Motor neuron (in vitro differentiated cells): Measurements from ENCODE around the gene SLC12A3. TPM values are rescaled to one million over a fixed set of nuclear protein-coding genes. Genes with fewer than 3 reads are reported as not detected.
"Not testable (repeated sequence)": the region's sequence is repeated elsewhere in the genome, so short reads cannot be mapped to it uniquely, and the experiment has no call there.

Source experiments
- ATAC-seq, 8 experiments: fragments of 200-7000 bp; cut with Tn5 transposase; replicated peaks in 6 of 8; 2 replicates each; pipeline ENCODE4 v1.8.0; 2021; ENCODE audit warnings: mild to moderate bottlenecking in 8 of 8, moderate library complexity in 8 of 8
- H3K27ac ChIP-seq, 2 donors: fragments of 250-450 bp; sonication (Bioruptor Pico); 2 replicates each; pipeline ENCODE4 v1.9.0; 2021; ENCODE audit warnings: antibody characterized with exemption in 2 of 2, mild to moderate bottlenecking in 2 of 2, moderate library complexity in 1 of 2
- H3K4me1 ChIP-seq, 2 donors: fragments of 250-450 bp; sonication (Bioruptor Pico); replicated peaks in 1 of 2; 2 replicates each; pipeline ENCODE4 v1.6.1; 2021; ENCODE audit warnings: antibody characterized with exemption in 2 of 2, mild to moderate bottlenecking in 2 of 2, moderate library complexity in 1 of 2
- H3K4me3 ChIP-seq, 5 donors: fragments of 250-450 bp; sonication (Bioruptor Pico); 2 replicates each; pipeline ENCODE4 v1.9.0; 2021; ENCODE audit warnings: antibody characterized with exemption in 5 of 5, mild to moderate bottlenecking in 5 of 5, moderate library complexity in 4 of 5
- WGBS, 10 experiments: fragments of 450-650 bp; shearing (Covaris generic); methylation state at CpG; one replicate each; pipeline ENCODE4 v1.0.0; 2022; 5-methylcytosine and 5-hydroxymethylcytosine counted together
- in situ Hi-C, 9 experiments: fragments of 400-800 bp; cut with MboI; loops; one replicate each; pipeline ENCODE4 v1.15.0; 2021; ENCODE audit warnings: low sequenced_read_pairs in 9 of 9, low pct_unique_long_range_greater_than_20kb in 2 of 9; ENCODE audit not compliant: unreplicated experiment in 9 of 9
- total RNA-seq, 8 experiments: library from RNA; unstranded; fragments of 300-600 nt; gene quantifications; 2 replicates each; pipeline versions ENCODE4 v1.2.3 to v1.2.4, GENCODE V29; 2022

Gene SLC12A3
- total RNA-seq, 8 experiments from 2014 or later, result 0.05 to 0.81 (median 0.35) TPM; not detected in 3

GRCh38 chr16:56876048-56876447 lies 11.0 kb downstream of the SLC12A3 start:
- H3K4me3 ChIP-seq, result no peak overlapping the region
- H3K27ac ChIP-seq, result no peak overlapping the region
- in situ Hi-C loops, result no loop called here
- peaks cover 0 to 4% of the 10 kb centered on the region in 2 donors for H3K4me1 ChIP-seq
- ATAC-seq, result no peak
- WGBS, 10 experiments, result 0 to 100% (median 83%) methylated on average over 1 to 3 of the region's 4 CpGs; no CpG with 5 or more reads in 3 of the 10 experiments

DNA sequence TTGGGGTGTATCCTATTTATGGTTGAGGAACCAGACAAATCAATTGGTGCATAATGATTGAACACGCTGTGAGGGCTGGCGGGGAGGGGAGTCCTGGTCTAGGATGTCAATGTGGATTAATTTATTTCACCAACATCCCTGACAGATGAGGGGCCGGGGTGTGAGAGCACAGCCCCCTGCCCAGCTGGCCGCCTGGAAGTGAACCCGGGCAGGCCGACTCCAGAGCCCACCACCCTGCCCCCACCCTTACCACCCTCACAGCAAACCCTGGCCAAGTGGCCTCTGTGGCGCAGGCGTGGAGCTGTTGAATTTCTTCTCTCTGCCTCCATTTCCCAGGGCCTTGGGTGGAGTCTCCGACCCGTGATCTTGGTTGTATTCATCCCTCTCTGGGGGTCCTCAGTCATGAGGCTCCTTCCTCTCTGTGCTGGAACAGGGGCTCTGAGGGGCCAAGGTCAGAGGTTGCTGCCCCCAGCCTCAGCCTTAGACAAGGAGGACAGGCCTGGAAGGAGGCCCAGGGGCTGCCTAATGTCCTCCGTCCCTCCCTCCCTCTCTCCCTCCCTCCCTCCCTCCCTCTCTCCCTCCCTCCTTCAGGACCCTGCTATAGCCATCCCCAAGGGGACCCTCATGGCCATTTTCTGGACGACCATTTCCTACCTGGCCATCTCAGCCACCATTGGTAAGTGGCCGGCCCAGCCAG lies 12.6 kb downstream of the SLC12A3 start:
- WGBS, 10 experiments, result 66 to 100% (median 85%) methylated on average over 1 to 4 of the region's 13 CpGs; no CpG with 5 or more reads in 2 of the 10 experiments
- in situ Hi-C loops, result no loop called here
- H3K4me1 ChIP-seq, result no peaks in the 10 kb centered on the region

GRCh38 chr16:56878282-56878854 lies 13.4 kb downstream of the SLC12A3 start:
- 80 to 100% (median 92%) methylated on average over 1 to 6 of the region's 8 CpGs; no CpG with 5 or more reads in 3 of the 10 experiments for WGBS, 10 experiments

More for the DNA sequence above, 12.6 kb downstream of the SLC12A3 start:
- no peak overlapping the region for H3K27ac ChIP-seq
- no peak overlapping the region for H3K4me3 ChIP-seq
- no peak for ATAC-seq

GRCh38 chr16:56879276-56879675 lies 14.3 kb downstream of the SLC12A3 start:
- in situ Hi-C loops, result no loop called here

More at GRCh38 chr16:56878282-56878854, 13.4 kb downstream of the SLC12A3 start:
- in situ Hi-C loops, result no loop called here
- Histone ChIP-seq H3K4me3 (no peak overlapping the region), H3K27ac (no peak overlapping the region), H3K4me1 (no peaks in the 10 kb centered on the region)
- ATAC-seq, result no peak

DNA sequence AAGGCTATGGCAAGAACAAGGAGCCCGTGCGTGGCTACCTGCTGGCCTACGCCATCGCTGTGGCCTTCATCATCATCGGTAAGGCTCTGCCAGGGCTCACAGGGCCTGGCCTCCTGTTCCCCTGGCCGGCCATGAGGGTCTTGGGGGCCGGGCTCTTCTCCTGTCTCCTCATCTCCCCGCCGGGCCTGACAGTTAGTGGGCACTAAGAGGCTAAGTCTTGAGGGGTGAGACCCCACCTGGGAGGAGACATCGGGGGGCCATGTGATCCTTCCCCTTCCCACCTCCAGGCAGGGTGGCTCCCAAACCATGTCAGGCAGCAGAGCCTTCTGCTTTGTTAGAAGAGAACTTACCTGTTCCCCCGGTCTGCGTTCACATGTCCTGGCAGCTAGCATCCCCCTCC lies 15.2 kb downstream of the SLC12A3 start:
- in situ Hi-C loops, result no loop called here
- H3K4me1 ChIP-seq, result no peaks in the 10 kb centered on the region
- ATAC-seq, result no peak
- H3K27ac ChIP-seq, result no peak overlapping the region
- no peak overlapping the region for H3K4me3 ChIP-seq
- 62 to 100% (median 77%) methylated on average over 1 to 8 of the region's 12 CpGs; no CpG with 5 or more reads in 5 of the 10 experiments for WGBS, 10 experiments

More at GRCh38 chr16:56879276-56879675, 14.3 kb downstream of the SLC12A3 start:
- Histone ChIP-seq H3K4me3 (no peak overlapping the region), H3K27ac (no peak overlapping the region), H3K4me1 (no peaks in the 10 kb centered on the region)
- ATAC-seq, result no peak
- WGBS, 10 experiments, result 80 to 90% (median 83%) methylated on average over 1 to 4 of the region's 9 CpGs; no CpG with 5 or more reads in 7 of the 10 experiments

GRCh38 chr16:56880685-56881084 lies 15.7 kb downstream of the SLC12A3 start:
- Histone ChIP-seq H3K4me3 (no peak overlapping the region), H3K27ac (no peak overlapping the region), H3K4me1 (no peaks in the 10 kb centered on the region)
- in situ Hi-C loops, result no loop called here
- ATAC-seq, result no peak
- WGBS, 10 experiments, result 74 to 84% (median 83%) methylated on average over 1 to 3 of the region's 4 CpGs; no CpG with 5 or more reads in 6 of the 10 experiments

DNA sequence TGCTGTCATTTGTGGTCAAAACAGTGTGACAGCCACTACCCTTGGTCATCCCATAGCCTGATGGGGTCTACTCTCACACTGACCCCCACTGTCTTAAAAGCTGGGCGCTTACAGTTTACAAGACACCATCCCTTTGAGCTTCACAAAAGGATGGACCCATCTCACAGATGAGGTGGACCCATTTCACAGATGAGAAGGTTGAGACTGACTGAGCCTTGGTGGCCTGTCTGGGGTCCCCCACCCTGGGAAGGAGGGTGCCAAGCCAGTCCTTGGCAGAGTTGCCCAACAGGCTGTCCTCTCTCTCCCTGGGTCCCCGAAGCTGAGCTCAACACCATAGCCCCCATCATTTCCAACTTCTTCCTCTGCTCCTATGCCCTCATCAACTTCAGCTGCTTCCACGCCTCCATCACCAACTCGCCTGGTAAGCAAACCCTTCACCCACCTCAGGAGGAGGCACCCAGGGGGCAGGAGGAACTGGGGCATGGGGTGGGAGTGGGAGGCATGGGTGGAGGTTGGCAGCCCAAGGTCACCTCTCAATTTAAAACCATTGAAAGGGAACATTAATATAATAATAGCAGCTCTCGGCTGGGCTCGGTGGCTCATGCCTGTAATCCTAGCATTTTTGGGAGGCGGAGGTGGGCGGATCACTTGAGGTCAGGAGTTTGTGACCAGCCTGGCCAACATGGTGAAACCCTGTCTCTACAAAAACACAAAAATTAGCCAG lies 17.2 kb downstream of the SLC12A3 start:
- in situ Hi-C loops, result no loop called here
- 49 to 80% (median 55%) methylated on average over 1 to 4 of the region's 8 CpGs; no CpG with 5 or more reads in 6 of the 10 experiments for WGBS, 10 experiments

GRCh38 chr16:56883586-56883985 lies 18.6 kb downstream of the SLC12A3 start:
- in situ Hi-C loops, result no loop called here
- no peak overlapping the region for H3K4me3 ChIP-seq
- WGBS, 10 experiments, result 80% methylated on average over 1 of the region's 2 CpGs; no CpG with 5 or more reads in 9 of the 10 experiments
- H3K4me1 ChIP-seq, result no peaks in the 10 kb centered on the region
- ATAC-seq, result no peak
- H3K27ac ChIP-seq, result no peak overlapping the region

More for the DNA sequence above, 17.2 kb downstream of the SLC12A3 start:
- Histone ChIP-seq H3K27ac (no peak overlapping the region), H3K4me1 (no peaks in the 10 kb centered on the region), H3K4me3 (no peak overlapping the region)
- no peak for ATAC-seq

DNA sequence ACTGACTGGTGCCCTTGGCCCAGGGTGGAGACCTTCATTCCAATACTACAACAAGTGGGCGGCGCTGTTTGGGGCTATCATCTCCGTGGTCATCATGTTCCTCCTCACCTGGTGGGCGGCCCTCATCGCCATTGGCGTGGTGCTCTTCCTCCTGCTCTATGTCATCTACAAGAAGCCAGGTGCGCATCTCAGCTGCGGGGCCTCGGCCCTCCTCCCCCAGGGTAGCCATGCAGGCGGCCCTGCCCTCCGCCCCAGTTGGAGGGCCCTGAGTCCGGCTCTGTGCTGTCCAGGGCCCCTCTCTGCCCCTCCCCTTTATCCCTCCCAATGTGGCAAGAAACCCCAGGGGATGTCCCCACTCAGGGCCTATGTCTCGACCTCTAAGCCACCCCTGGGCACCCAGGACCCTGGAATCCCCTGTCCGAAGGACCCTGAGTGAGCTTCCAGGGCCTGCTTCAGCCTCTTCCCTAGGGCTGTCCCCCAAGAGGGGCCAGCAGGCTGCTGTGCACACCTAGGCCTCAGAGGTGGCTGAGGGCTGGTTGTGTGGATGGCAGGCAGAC lies 19.1 kb downstream of the SLC12A3 start:
- Histone ChIP-seq H3K27ac (no peak overlapping the region), H3K4me1 (no peaks in the 10 kb centered on the region), H3K4me3 (no peak overlapping the region)
- no peak for ATAC-seq
- in situ Hi-C loops, result no loop called here
- 95 to 100% methylated on average over 1 to 4 of the region's 14 CpGs; no CpG with 5 or more reads in 8 of the 10 experiments for WGBS, 10 experiments

DNA sequence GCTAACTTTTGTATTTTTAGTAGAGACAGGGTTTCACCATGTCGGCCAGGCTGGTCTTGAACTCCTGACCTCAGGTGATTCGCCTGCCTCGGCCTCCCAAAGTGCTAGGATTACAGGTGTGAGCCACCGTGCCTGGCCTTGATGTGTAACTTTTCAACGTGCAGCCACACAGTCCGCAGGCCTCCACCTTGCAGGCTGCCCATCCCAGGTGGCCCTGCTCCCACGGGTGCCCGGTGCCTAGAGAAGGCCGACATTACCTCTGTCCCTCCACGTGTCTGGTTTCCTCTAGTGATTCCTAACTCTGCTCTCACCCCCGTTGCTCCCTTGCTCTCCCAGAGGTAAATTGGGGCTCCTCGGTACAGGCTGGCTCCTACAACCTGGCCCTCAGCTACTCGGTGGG lies 19.9 kb downstream of the SLC12A3 start:
- H3K27ac ChIP-seq, ATAC-seq, H3K4me3 ChIP-seq, in situ Hi-C loops, H3K4me1 ChIP-seq: not testable (repeated sequence)
- 68 to 90% (median 82%) methylated on average over 1 to 7 of the region's 13 CpGs; no CpG with 5 or more reads in 4 of the 10 experiments for WGBS, 10 experiments

GRCh38 chr16:56885446-56886162 lies 20.6 kb downstream of the SLC12A3 start:
- 53 to 100% (median 88%) methylated on average over 1 to 4 of the region's 9 CpGs; no CpG with 5 or more reads in 4 of the 10 experiments for WGBS, 10 experiments
- ATAC-seq, result no peak
- no peak overlapping the region for H3K27ac ChIP-seq
- H3K4me1 ChIP-seq, result no peaks in the 10 kb centered on the region
- in situ Hi-C loops, result no loop called here
- no peak overlapping the region for H3K4me3 ChIP-seq

- Histone ChIP-seq H3K4me3 (no peak overlapping the region), H3K27ac (no peak overlapping the region), H3K4me1 (no peaks in the 10 kb centered on the region)
- in situ Hi-C loops, result no loop called here
- WGBS, 10 experiments, result 83 to 100% (median 100%) methylated on average over 1 to 4 of the region's 12 CpGs; no CpG with 5 or more reads in 7 of the 10 experiments
- ATAC-seq, result no peak
Measured at GRCh38 chr16:56886296-56886695, 21.3 kb downstream of the SLC12A3 start.
